Mucosa of descending colon (tissue), 3 donors: ENCODE results near the gene LRRC73. TPM values are rescaled to one million over a fixed set of nuclear protein-coding genes. Genes with fewer than 3 reads are reported as not detected.
"Not testable (repeated sequence)": the region's sequence is repeated elsewhere in the genome, so short reads cannot be mapped to it uniquely, and the experiment has no call there.

Experiments
- ATAC-seq: fragments of 200-7000 bp; cut with Tn5 transposase; one replicate; pipeline ENCODE4 v1.9.1; 2020; ENCODE audit warnings: mild to moderate bottlenecking, moderate library complexity
- DNase-seq, 3 donors: peaks; one replicate each; pipeline ENCODE4 v3.0.0-alpha.2; 2020
- H3K36me3 ChIP-seq: fragments of 200-600 bp; one replicate; pipeline ENCODE4 v1.8.0; 2021; ENCODE audit warnings: low read depth, mild to moderate bottlenecking
- H3K4me1 ChIP-seq: fragments of 200-600 bp; one replicate; pipeline ENCODE4 v1.8.0; 2021; ENCODE audit warnings: low read depth, mild to moderate bottlenecking
- H3K4me3 ChIP-seq: fragments of 200-600 bp; one replicate; pipeline ENCODE4 v1.8.0; 2021; ENCODE audit warnings: mild to moderate bottlenecking
- H3K9me3 ChIP-seq: fragments of 200-600 bp; one replicate; pipeline ENCODE4 v1.8.0; 2021; ENCODE audit warnings: mild to moderate bottlenecking
- intact Hi-C, 2 donors: fragments of 100-400 bp; cut with DNase I in 1 of 2; cut with micrococcal nuclease in 1 of 2; formaldehyde crosslinking; loops; one replicate each; pipeline versions ENCODE4 v1.11.0 to v1.11.1; 2022; cut with DNase I, micrococcal nuclease
- total RNA-seq, 3 donors: library from RNA; stranded (reverse); fragmentation: NEBNext Ultra II Directional in 2 of 3; extraction: Animal tissue kit (Norgen Biotek cat#: 25700) in 2 of 3; gene quantifications; one replicate each; pipeline versions ENCODE4 v1.2.1 to v1.2.4, GENCODE V29; 2021 to 2023
- TF ChIP-seq, protein P1 (sequence below): fragments of 200-600 bp; IDR thresholded peaks from one replicate; pipeline ENCODE4 v1.8.0; 2022; ENCODE audit warnings: antibody characterized with exemption, mild to moderate bottlenecking
- donor health status: DM: no; HTN: no; CAD: no; lungs with moderate emphysema.
- donor health status: DM: no; HTN: no; CAD: no.
- donor health status: DM: no; HTN: yes; CAD: no.

Gene LRRC73
- total RNA-seq, 3 donors from 2014 or later: 0.23 to 1.2 (median 0.46) TPM

DNA sequence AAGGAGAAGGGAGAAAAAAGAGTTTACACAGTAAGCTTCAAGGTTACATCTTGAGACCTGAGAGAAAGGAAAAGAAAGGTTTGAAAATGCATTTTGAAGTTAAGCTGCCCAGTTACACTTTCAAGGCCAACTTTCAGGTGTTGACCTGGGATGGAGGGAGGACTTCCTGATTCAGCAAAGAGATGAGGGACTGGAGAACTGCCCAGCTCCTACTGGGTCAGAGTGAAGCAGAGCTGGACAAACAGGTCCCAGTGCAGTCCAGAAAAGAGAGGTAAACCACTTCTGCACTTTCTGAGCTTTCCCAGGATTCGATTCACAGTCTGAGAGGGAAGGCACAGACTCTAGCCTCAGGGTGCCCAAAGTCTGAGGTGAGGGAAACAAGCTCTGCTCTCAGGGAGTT is 38.7 kb downstream of the LRRC73 start:
- H3K4me1 ChIP-seq: no peaks in the 10 kb centered on the region
- H3K9me3 ChIP-seq: no peaks in the 10 kb centered on the region
- H3K36me3 ChIP-seq: no peaks in the 10 kb centered on the region
- intact Hi-C loops: no loop called here
- DNase-seq (no peak), ATAC-seq (no peak)
- H3K4me3 ChIP-seq: no peak overlapping the region
- TF ChIP-seq, protein P1, sequence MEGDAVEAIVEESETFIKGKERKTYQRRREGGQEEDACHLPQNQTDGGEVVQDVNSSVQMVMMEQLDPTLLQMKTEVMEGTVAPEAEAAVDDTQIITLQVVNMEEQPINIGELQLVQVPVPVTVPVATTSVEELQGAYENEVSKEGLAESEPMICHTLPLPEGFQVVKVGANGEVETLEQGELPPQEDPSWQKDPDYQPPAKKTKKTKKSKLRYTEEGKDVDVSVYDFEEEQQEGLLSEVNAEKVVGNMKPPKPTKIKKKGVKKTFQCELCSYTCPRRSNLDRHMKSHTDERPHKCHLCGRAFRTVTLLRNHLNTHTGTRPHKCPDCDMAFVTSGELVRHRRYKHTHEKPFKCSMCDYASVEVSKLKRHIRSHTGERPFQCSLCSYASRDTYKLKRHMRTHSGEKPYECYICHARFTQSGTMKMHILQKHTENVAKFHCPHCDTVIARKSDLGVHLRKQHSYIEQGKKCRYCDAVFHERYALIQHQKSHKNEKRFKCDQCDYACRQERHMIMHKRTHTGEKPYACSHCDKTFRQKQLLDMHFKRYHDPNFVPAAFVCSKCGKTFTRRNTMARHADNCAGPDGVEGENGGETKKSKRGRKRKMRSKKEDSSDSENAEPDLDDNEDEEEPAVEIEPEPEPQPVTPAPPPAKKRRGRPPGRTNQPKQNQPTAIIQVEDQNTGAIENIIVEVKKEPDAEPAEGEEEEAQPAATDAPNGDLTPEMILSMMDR: no peak

DNA sequence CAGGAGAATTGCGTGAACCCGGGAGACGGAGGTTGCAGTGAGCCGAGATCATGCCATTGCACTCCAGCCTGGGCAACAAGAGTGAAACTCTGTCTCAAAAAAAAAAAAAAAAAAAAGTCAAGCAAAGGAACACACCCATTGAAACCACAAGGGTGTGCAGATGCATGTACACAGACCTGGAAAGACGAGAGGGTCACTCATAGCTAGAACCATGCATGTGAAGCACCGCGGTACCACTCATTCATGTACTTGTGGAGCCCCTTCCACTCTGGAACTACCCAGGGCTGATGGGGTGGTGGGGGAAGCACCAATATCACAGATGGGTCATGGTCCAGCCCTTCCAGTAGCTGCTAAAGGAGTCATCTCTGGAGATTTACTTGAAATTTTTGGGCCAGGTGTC is 40.2 kb downstream of the LRRC73 start:
- Histone ChIP-seq H3K4me3 (no peak overlapping the region), H3K4me1 (no peaks in the 10 kb centered on the region), H3K36me3 (no peaks in the 10 kb centered on the region), H3K9me3 (no peaks in the 10 kb centered on the region)
- TF ChIP-seq, protein P1: no peak
- intact Hi-C loops: no loop called here
- ATAC-seq (no peak), DNase-seq (no peak)

DNA sequence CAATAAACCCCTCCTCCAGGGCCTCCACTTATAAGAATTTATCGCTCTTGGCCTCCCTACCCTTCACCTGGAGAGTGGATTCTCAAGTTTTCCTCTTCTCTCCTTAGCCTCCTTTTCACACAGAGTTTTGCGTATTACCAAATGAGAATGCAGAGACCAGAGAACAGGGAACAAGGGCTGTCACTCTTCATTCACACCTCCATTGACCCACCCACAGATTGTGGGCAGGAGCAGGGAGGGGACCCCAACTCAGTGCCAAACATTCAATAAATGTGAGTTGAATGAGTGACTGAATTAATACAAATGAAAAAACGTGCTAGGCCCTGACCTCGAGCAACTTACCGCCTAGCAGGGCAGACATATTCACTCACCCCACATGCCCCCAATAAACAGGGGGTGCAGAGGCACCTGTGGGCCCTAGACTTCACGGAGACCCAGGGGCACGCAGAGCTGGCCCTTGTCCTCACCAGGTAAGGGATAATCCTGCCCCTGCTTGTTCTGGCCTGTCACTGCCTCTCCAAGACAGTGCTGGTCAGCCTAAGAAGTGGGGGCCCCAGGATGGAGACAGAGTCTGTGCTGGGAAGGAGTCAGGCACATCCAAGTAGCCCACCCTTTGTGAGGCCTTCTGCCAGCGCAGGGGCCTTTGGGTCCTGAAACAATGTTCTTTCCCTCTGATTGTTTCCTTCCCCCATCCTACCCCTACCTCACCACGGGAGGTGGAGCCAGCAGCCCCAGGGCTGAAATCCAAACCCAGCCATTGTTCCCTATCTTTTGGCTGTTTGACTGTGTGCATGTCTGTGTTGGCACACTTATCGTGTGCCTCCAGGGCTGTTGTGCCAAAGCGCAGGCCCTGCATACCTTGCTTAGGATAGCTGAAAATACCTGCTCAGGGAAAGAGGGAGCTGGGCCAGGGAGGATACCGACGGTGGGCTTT is 41.1 kb downstream of the LRRC73 start:
- Histone ChIP-seq H3K36me3 (no peaks in the 10 kb centered on the region), H3K4me1 (no peaks in the 10 kb centered on the region), H3K4me3 (no peak overlapping the region), H3K9me3 (no peaks in the 10 kb centered on the region)
- intact Hi-C loops: no loop called here
- ATAC-seq (no peak), DNase-seq (no peak)
- TF ChIP-seq, protein P1: no peak

- Histone ChIP-seq H3K4me3 (no peak overlapping the region), H3K9me3 (no peaks in the 10 kb centered on the region), H3K4me1 (no peaks in the 10 kb centered on the region), H3K36me3 (no peaks in the 10 kb centered on the region)
- TF ChIP-seq, protein P1: no peak
- intact Hi-C loops: no loop called here
- DNase-seq (no peak), ATAC-seq (no peak)
Measured at GRCh38 chr6:43468240-43468639, 41.9 kb downstream of the LRRC73 start.

DNA sequence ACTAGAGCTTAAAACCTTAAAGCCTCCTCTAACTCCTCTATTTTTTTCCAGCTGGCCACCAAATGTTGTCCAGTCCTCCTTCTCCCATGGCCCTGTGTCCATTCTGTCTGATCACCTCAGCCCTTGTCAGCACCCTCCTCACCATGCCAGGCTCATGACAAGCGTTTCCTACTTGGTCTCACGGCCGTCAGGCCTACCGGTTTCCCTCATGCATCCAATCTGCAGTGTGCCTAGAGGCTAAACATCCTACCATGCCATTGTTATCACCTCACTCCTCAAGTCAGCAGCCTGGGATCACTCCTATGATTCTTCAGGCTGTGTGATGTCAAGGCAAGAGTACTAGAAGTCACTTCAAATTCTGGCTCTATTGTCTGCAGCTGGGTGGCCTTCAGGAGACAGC is 42.4 kb downstream of the LRRC73 start:
- no peak for DNase-seq
- TF ChIP-seq, protein P1: no peak
- intact Hi-C loops: no loop called here
- H3K9me3 ChIP-seq: no peaks in the 10 kb centered on the region
- H3K4me1 ChIP-seq: no peaks in the 10 kb centered on the region
- H3K36me3 ChIP-seq: no peaks in the 10 kb centered on the region
- no peak overlapping the region for H3K4me3 ChIP-seq
- no peak for ATAC-seq

DNA sequence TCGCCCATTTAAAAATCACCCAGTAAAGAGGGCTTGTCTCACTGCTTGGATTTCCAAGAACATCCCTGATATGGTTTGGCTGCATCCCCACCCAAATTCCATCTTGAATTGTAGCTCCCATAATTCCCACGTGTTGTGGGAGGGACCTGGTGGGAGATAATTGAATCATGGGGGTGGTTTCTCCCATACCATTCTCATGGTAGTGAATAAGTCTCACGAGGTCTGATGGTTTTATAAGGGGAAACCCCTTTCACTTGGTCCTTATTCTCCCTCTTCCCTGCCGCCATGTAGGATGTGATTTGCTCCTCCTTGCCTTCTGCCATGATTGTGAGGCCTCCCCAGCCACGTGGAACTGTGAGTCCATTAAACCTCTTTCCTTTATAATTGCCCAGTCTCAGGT is 42.9 kb downstream of the LRRC73 start:
- intact Hi-C loops, H3K36me3 ChIP-seq, ATAC-seq, DNase-seq, H3K4me1 ChIP-seq, H3K9me3 ChIP-seq, H3K4me3 ChIP-seq: not testable (repeated sequence)
